ENCODE results near the gene XRCC3.

DNA sequence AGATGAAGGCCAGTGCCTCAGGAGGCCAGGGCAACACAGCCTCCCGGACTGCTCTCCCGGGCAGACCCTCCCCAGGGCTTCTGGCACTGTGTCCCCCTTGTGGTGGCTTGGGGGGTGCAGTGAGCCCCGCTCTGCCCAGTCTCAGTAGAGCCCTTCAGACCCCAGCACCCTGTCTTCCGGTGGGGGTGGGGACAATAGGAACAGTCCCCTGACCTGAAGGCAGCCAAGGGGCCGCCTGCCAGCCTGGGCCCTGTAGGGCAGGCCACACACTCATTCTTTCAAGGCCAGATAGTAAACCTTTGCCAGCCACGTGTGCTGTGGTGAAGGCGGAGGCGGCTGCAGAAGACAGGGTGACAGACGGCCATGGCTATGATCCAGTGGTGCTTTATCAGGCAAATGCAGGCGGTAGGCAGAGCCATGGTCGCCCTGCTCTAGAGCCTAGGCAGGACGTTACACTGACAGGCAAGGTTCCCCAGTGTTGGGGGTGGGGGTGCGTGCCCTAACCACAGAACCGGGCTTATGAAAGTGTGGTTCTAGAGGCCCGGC is 15.3 kb upstream of the XRCC3 start:
- TF ChIP-seq, protein P1, sequence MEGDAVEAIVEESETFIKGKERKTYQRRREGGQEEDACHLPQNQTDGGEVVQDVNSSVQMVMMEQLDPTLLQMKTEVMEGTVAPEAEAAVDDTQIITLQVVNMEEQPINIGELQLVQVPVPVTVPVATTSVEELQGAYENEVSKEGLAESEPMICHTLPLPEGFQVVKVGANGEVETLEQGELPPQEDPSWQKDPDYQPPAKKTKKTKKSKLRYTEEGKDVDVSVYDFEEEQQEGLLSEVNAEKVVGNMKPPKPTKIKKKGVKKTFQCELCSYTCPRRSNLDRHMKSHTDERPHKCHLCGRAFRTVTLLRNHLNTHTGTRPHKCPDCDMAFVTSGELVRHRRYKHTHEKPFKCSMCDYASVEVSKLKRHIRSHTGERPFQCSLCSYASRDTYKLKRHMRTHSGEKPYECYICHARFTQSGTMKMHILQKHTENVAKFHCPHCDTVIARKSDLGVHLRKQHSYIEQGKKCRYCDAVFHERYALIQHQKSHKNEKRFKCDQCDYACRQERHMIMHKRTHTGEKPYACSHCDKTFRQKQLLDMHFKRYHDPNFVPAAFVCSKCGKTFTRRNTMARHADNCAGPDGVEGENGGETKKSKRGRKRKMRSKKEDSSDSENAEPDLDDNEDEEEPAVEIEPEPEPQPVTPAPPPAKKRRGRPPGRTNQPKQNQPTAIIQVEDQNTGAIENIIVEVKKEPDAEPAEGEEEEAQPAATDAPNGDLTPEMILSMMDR (IDR thresholded peaks at IDR 0.05), result no peak
- TF ChIP-seq POLR2A (IDR thresholded peaks at IDR 0.05), result no peak
- TF ChIP-seq EP300 (IDR thresholded peaks at IDR 0.05), result no peak
- no peak for TF ChIP-seq POLR2AphosphoS5 (IDR thresholded peaks at IDR 0.05)
